IMR-90 (cell line): ENCODE measurements around the gene FARP1. TPM values are rescaled to one million over a fixed set of nuclear protein-coding genes. Genes with fewer than 3 reads are reported as not detected.

ENCODE experiments used
- ATAC-seq: fragments of 200-7000 bp; cut with Tn5 transposase; 2 replicates; pipeline ENCODE4 v1.9.1; 2020; ENCODE audit warnings: low read depth, mild to moderate bottlenecking, moderate library complexity
- BruUV-seq: library from RNA; stranded (reverse); fragments of 400-500 nt; replicated peaks from 2 replicates; lab custom pipeline; 2021; lab: Mats Ljungman, UMichigan
- CTCF ChIA-PET: fragments of 300-600 bp; formaldehyde crosslinking; extraction: SDS; loops from one replicate; lab custom pipeline; 2021; ENCODE audit warnings: antibody characterized with exemption; lab: Yijun Ruan, JAX
- POLR2A ChIA-PET: fragments of 300-600 bp; sonication (Branson Sonifier 250); formaldehyde crosslinking; loops from one replicate; lab custom pipeline; 2022; ENCODE audit warnings: antibody characterized with exemption; ENCODE audit not compliant: unreplicated experiment; lab: Charles Lee
- DNase-seq: peaks from one replicate; pipeline ENCODE4 v3.0.0; 2013
- H2AFZ ChIP-seq: replicated peaks from 2 replicates; pipeline ENCODE3; 2013; ENCODE audit warnings: low read length, mild to moderate bottlenecking; ENCODE audit not compliant: poor library complexity
- H2AK5ac ChIP-seq: 2 replicates; pipeline ENCODE4 v1.6.1; 2013; ENCODE audit warnings: low read depth, low read length, inconsistent platforms
- H2AK9ac ChIP-seq: replicated peaks from 2 replicates; pipeline ENCODE3; 2013; ENCODE audit warnings: mild to moderate bottlenecking, low read depth, low read length, moderate library complexity; ENCODE audit not compliant: poor library complexity
- H2BK120ac ChIP-seq: 2 replicates; pipeline ENCODE4 v1.6.1; 2013; ENCODE audit warnings: low read depth, low read length, inconsistent platforms
- H2BK15ac ChIP-seq: 3 replicates; pipeline ENCODE4 v1.6.1; 2013; ENCODE audit warnings: low read depth, low read length, inconsistent platforms
- H2BK20ac ChIP-seq: 2 replicates; pipeline ENCODE4 v1.6.1; 2013; ENCODE audit warnings: low read depth, mild to moderate bottlenecking, inconsistent platforms, low read length, moderate library complexity
- H2BK5ac ChIP-seq: 2 replicates; pipeline ENCODE4 v1.6.1; 2013; ENCODE audit warnings: mild to moderate bottlenecking, low read depth, low read length, inconsistent platforms; ENCODE audit not compliant: poor library complexity, severe bottlenecking
- H3K14ac ChIP-seq: replicated peaks from 2 replicates; pipeline ENCODE4 v1.6.1; 2013; ENCODE audit warnings: low read depth, low read length, inconsistent platforms
- H3K18ac ChIP-seq: 2 replicates; pipeline ENCODE4 v1.6.1; 2013; ENCODE audit warnings: low read depth, low read length, control low read depth
- H3K23ac ChIP-seq: 2 replicates; pipeline ENCODE4 v1.6.1; 2013; ENCODE audit warnings: low read depth, low read length, inconsistent platforms
- H3K27ac ChIP-seq: 2 replicates; pipeline ENCODE4 v1.5.1; 2013; ENCODE audit warnings: mild to moderate bottlenecking, control low read depth, low read length; ENCODE audit not compliant: insufficient read depth
- H3K27me3 ChIP-seq: 2 replicates; pipeline ENCODE4 v1.6.1; 2013; ENCODE audit warnings: low read length; ENCODE audit not compliant: control insufficient read depth, insufficient read depth
- H3K36me3 ChIP-seq: 2 replicates; pipeline ENCODE4 v1.6.1; 2013; ENCODE audit warnings: low read length, mixed read lengths; ENCODE audit not compliant: control insufficient read depth, insufficient read depth
- H3K4ac ChIP-seq: 2 replicates; pipeline ENCODE4 v1.6.1; 2013; ENCODE audit warnings: low read depth, low read length, inconsistent platforms
- H3K4me1 ChIP-seq: 2 replicates; pipeline ENCODE4 v1.6.1; 2013; ENCODE audit warnings: low read length, mixed read lengths; ENCODE audit not compliant: control insufficient read depth, insufficient read depth
- H3K4me2 ChIP-seq: 2 replicates; pipeline ENCODE4 v1.6.1; 2013; ENCODE audit warnings: low read depth, mild to moderate bottlenecking, control low read depth, low read length, moderate library complexity
- H3K4me3 ChIP-seq: 2 replicates; pipeline ENCODE4 v1.5.1; 2013; ENCODE audit warnings: low read depth, mild to moderate bottlenecking, control low read depth, low read length, moderate library complexity; ENCODE audit not compliant: insufficient read depth
- H3K56ac ChIP-seq: 2 replicates; pipeline ENCODE4 v1.6.1; 2013; ENCODE audit warnings: low read length, inconsistent platforms; ENCODE audit not compliant: insufficient read depth; ENCODE audit errors: extremely low read depth
- H3K79me1 ChIP-seq, 2 experiments: 2 replicates each; pipeline ENCODE4 v1.6.1; 2013; ENCODE audit warnings: low read length in 2 of 2, inconsistent platforms in 1 of 2, low read depth in 1 of 2
- H3K9ac ChIP-seq: 2 replicates; pipeline ENCODE4 v1.6.1; 2013; ENCODE audit warnings: low read depth, low read length, control low read depth
- H3K9me1 ChIP-seq: 2 replicates; pipeline ENCODE4 v1.6.1; 2013; ENCODE audit warnings: low read length, inconsistent platforms; ENCODE audit not compliant: insufficient read depth
- H3K9me3 ChIP-seq: 2 replicates; pipeline ENCODE4 v1.6.1; 2013; ENCODE audit warnings: low read length; ENCODE audit not compliant: control insufficient read depth, insufficient read depth
- H4K20me1 ChIP-seq: 2 replicates; pipeline ENCODE4 v1.6.1; 2013; ENCODE audit warnings: low read length, inconsistent platforms; ENCODE audit not compliant: insufficient read depth
- H4K5ac ChIP-seq: 2 replicates; pipeline ENCODE4 v1.6.1; 2013; ENCODE audit warnings: mild to moderate bottlenecking, low read depth, low read length, control low read depth
- H4K8ac ChIP-seq, 2 experiments: 2 replicates each; pipeline ENCODE4 v1.6.1; 2013; ENCODE audit warnings: low read depth in 2 of 2, low read length in 2 of 2, control low read depth in 1 of 2, inconsistent platforms in 1 of 2
- H4K91ac ChIP-seq: 2 replicates; pipeline ENCODE4 v1.6.1; 2013; ENCODE audit warnings: low read depth, low read length, inconsistent platforms; ENCODE audit not compliant: insufficient read depth
- BHLHE40 ChIP-seq: fragments of 150-350 bp; IDR thresholded peaks from 2 replicates; pipeline ENCODE4 v1.6.1; 2016; ENCODE audit warnings: mild to moderate bottlenecking, low read depth, low read length
- CEBPB ChIP-seq: IDR thresholded peaks from 2 replicates; pipeline ENCODE4 v1.6.1; 2012; ENCODE audit warnings: low read depth, low read length, improper control_type of control experiment
- CHD1 ChIP-seq: IDR thresholded peaks from 2 replicates; pipeline ENCODE4 v1.6.1; 2012; ENCODE audit warnings: low read depth, low read length, improper control_type of control experiment
- MAZ ChIP-seq: IDR thresholded peaks from 2 replicates; pipeline ENCODE4 v1.6.1; 2012; ENCODE audit warnings: low read depth, mild to moderate bottlenecking, low read length, improper control_type of control experiment, moderate library complexity, borderline replicate concordance
- MXI1 ChIP-seq: IDR thresholded peaks from 2 replicates; pipeline ENCODE4 v1.6.1; 2012; ENCODE audit warnings: low read depth, mild to moderate bottlenecking, low read length, moderate library complexity, borderline replicate concordance
- RAD21 ChIP-seq: IDR thresholded peaks from 2 replicates; pipeline ENCODE4 v1.6.1; 2012; ENCODE audit warnings: low read length, improper control_type of control experiment
- SMC3 ChIP-seq: fragments of 150-350 bp; IDR thresholded peaks from 2 replicates; pipeline ENCODE4 v1.6.1; 2016; ENCODE audit warnings: low read depth, mild to moderate bottlenecking, antibody characterized with exemption, low read length, moderate library complexity
- WGBS, 2 experiments: methylation state at CpG; one replicate each; pipeline versions ENCODE4 v1.1.5 to v1.1.7; 2013; ENCODE audit warnings: missing lambda C conversion rate in 2 of 2; ENCODE audit not compliant: insufficient read length in 1 of 2; ENCODE audit errors: extremely low coverage in 2 of 2; 5-methylcytosine and 5-hydroxymethylcytosine counted together
- dilution Hi-C: fragments of 300-500 bp; cut with HindIII; formaldehyde crosslinking; loops from one replicate; pipeline ENCODE4 v1.14.3; 2018; ENCODE audit warnings: low sequenced_read_pairs; ENCODE audit not compliant: unreplicated experiment
- in situ Hi-C: fragments of 300-500 bp; cut with MboI; formaldehyde crosslinking; loops from 3 replicates; pipeline ENCODE4 v1.14.3; 2019; ENCODE audit warnings: low sequenced_read_pairs, inconsistent platforms, mixed read lengths
- intact Hi-C: fragments of 100-400 bp; cut with micrococcal nuclease; formaldehyde crosslinking; loops from 2 replicates; pipeline ENCODE4 v1.10.0; 2022
- polyA plus RNA-seq, 3 experiments: library from polyadenylated mRNA; depleted of rRNA; stranded (reverse); fragments of >200 nt; gene quantifications; 2 replicates each; pipeline ENCODE4 v1.2.3, GENCODE V29; 2012; ENCODE audit warnings: low replicate concordance in 1 of 3
- total RNA-seq: library from RNA; depleted of rRNA; stranded (reverse); fragments of >200 nt; gene quantifications from 2 replicates; pipeline ENCODE4 v1.2.3, GENCODE V29; 2012
- TF ChIP-seq, protein P1 (sequence below): conservative IDR thresholded peaks from 2 replicates; pipeline ENCODE4 v1.5.1; 2012; ENCODE audit warnings: mild to moderate bottlenecking, low read depth, low read length, improper control_type of control experiment
- TF ChIP-seq, protein P2 (sequence below): fragments of 150-350 bp; IDR thresholded peaks from 2 replicates; pipeline ENCODE4 v1.6.1; 2016; ENCODE audit warnings: low read depth, mild to moderate bottlenecking, low read length, moderate library complexity, borderline replicate concordance
- TF ChIP-seq, protein P3 (sequence below): fragments of 150-350 bp; IDR thresholded peaks from 2 replicates; pipeline ENCODE4 v1.6.1; 2017; ENCODE audit warnings: mild to moderate bottlenecking, antibody characterized with exemption, low read length, low read depth

Gene FARP1
- total and polyA plus RNA-seq, 2 of the 4 experiments (the other 2 are of a cell fraction) = 39.6 to 57.0 TPM

- TF ChIP-seq, protein P1, sequence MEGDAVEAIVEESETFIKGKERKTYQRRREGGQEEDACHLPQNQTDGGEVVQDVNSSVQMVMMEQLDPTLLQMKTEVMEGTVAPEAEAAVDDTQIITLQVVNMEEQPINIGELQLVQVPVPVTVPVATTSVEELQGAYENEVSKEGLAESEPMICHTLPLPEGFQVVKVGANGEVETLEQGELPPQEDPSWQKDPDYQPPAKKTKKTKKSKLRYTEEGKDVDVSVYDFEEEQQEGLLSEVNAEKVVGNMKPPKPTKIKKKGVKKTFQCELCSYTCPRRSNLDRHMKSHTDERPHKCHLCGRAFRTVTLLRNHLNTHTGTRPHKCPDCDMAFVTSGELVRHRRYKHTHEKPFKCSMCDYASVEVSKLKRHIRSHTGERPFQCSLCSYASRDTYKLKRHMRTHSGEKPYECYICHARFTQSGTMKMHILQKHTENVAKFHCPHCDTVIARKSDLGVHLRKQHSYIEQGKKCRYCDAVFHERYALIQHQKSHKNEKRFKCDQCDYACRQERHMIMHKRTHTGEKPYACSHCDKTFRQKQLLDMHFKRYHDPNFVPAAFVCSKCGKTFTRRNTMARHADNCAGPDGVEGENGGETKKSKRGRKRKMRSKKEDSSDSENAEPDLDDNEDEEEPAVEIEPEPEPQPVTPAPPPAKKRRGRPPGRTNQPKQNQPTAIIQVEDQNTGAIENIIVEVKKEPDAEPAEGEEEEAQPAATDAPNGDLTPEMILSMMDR = no peak
- no peak for TF ChIP-seq SMC3
- TF ChIP-seq, protein P2, sequence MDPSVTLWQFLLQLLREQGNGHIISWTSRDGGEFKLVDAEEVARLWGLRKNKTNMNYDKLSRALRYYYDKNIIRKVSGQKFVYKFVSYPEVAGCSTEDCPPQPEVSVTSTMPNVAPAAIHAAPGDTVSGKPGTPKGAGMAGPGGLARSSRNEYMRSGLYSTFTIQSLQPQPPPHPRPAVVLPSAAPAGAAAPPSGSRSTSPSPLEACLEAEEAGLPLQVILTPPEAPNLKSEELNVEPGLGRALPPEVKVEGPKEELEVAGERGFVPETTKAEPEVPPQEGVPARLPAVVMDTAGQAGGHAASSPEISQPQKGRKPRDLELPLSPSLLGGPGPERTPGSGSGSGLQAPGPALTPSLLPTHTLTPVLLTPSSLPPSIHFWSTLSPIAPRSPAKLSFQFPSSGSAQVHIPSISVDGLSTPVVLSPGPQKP = no peak
- TF ChIP-seq, protein P3, sequence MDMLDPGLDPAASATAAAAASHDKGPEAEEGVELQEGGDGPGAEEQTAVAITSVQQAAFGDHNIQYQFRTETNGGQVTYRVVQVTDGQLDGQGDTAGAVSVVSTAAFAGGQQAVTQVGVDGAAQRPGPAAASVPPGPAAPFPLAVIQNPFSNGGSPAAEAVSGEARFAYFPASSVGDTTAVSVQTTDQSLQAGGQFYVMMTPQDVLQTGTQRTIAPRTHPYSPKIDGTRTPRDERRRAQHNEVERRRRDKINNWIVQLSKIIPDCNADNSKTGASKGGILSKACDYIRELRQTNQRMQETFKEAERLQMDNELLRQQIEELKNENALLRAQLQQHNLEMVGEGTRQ = no peak
- TF ChIP-seq CEBPB = no peak
- no peak for TF ChIP-seq CHD1
- TF ChIP-seq MXI1 = no peak
- no peak for TF ChIP-seq MAZ
- TF ChIP-seq RAD21 = no peak
- no peak for TF ChIP-seq BHLHE40
- Histone ChIP-seq H2BK15ac (no peak overlapping the region), H3K79me1 (peaks cover 52 to 97% of the 10 kb centered on the region in 2 experiments), H3K56ac (no peak overlapping the region), H3K9ac (no peak overlapping the region), H3K18ac (no peak overlapping the region), H3K4me3 (no peak overlapping the region), H2BK5ac (no peak overlapping the region), H2AK5ac (no peak overlapping the region; the same call in 1 of the 2 replicates), H2BK20ac (no peak overlapping the region), H3K27me3 (no peaks in the 10 kb centered on the region), H4K8ac (no peak overlapping the region; a peak in 1 of 4 replicates), H4K5ac (no peak overlapping the region), H3K4me2 (no peak overlapping the region), H2AK9ac (no peak overlapping the region), H4K20me1 (peaks cover 93% of the 10 kb centered on the region), H2AFZ (no peak overlapping the region), H3K9me1 (peaks cover 68% of the 10 kb centered on the region), H2BK120ac (no peak overlapping the region), H3K9me3 (no peaks in the 10 kb centered on the region), H3K27ac (no peak overlapping the region), H3K36me3 (0 out of 2 replicates have a peak, but pooled peaks cover 1% of the 10 kb centered on the region), H4K91ac (no peak overlapping the region), H3K23ac (0 out of 2 replicates have a peak overlapping the region, but pooled peaks have one; percentile 1), H3K14ac (peak overlapping the region; percentile 46; the same call in 1 of the 2 replicates), H3K4ac (no peak overlapping the region), H3K4me1 (peaks cover 42% of the 10 kb centered on the region)
- WGBS, 2 experiments = 94% methylated on average over 3 of the region's 8 CpGs; no CpG with 5 or more reads in 1 of the 2 experiments
- no peak for DNase-seq
- no peak for ATAC-seq
- POLR2A ChIA-PET = no interaction called here
- in situ Hi-C loops = no loop called here
- dilution Hi-C loops = no loop called here
- no TSS peak for BruUV-seq
- intact Hi-C loops = no loop called here
- CTCF ChIA-PET = interaction anchor here (0.6 to 0.8 kb wide), 2 partner anchors 11 to 190 kb away, joined by 3 read pairs; no protein-coding TSS in a partner anchor
Observed at GRCh38 chr13:98486412-98486811, 343.5 kb downstream of the FARP1 start.
